HEK293T (cell line): ENCODE data around the gene ASIC3.

Experiments used
- CTCF ChIA-PET: fragments of 350-600 bp; formaldehyde crosslinking; extraction: SDS; loops from one replicate; lab custom pipeline; 2021; ENCODE audit warnings: antibody characterized with exemption, inconsistent platforms; lab: Yijun Ruan, JAX
- POLR2A ChIA-PET: fragments of 350-600 bp; formaldehyde crosslinking; extraction: SDS; loops from one replicate; lab custom pipeline; 2020; ENCODE audit warnings: antibody characterized with exemption, inconsistent platforms; lab: Yijun Ruan, JAX
- DNase-seq: peaks from one replicate; pipeline ENCODE4 v3.0.0; 2012; ENCODE audit warnings: mixed read lengths; ENCODE audit errors: extremely low spot score
- ARNT ChIP-seq: fragments of 450-650 bp; IDR thresholded peaks from 2 replicates; pipeline ENCODE4 v1.6.1; 2017; ENCODE audit warnings: mild to moderate bottlenecking
- BHLHE40 ChIP-seq: fragments of 450-650 bp; IDR thresholded peaks from 2 replicates; pipeline ENCODE4 v1.6.1; 2016; ENCODE audit warnings: mild to moderate bottlenecking, moderate library complexity, borderline replicate concordance
- CTBP1 ChIP-seq: fragments of 450-650 bp; IDR thresholded peaks from 2 replicates; pipeline ENCODE4 v1.6.1; 2016; ENCODE audit warnings: borderline replicate concordance
- ELF4 ChIP-seq: fragments of 450-650 bp; IDR thresholded peaks from 2 replicates; pipeline ENCODE4 v1.6.1; 2017; ENCODE audit warnings: antibody characterized with exemption
- FOXA1 ChIP-seq: fragments of 450-650 bp; IDR thresholded peaks from 2 replicates; pipeline ENCODE4 v1.6.1; 2016; ENCODE audit warnings: mild to moderate bottlenecking
- FOXK2 ChIP-seq: fragments of 450-650 bp; IDR thresholded peaks from 2 replicates; pipeline ENCODE4 v1.6.1; 2016; ENCODE audit warnings: mild to moderate bottlenecking
- FOXM1 ChIP-seq: fragments of 450-650 bp; IDR thresholded peaks from 2 replicates; pipeline ENCODE4 v1.6.1; 2017; ENCODE audit warnings: mild to moderate bottlenecking, borderline replicate concordance
- HDGF ChIP-seq: fragments of 450-650 bp; IDR thresholded peaks from 2 replicates; pipeline ENCODE4 v1.6.1; 2017; ENCODE audit warnings: antibody characterized with exemption, borderline replicate concordance
- L3MBTL2 ChIP-seq: fragments of 450-650 bp; conservative IDR thresholded peaks from 2 replicates; pipeline ENCODE4 v1.6.1; 2016; ENCODE audit warnings: mild to moderate bottlenecking
- LEF1 ChIP-seq: fragments of 450-650 bp; IDR thresholded peaks from 2 replicates; pipeline ENCODE4 v1.6.1; 2017; ENCODE audit warnings: mild to moderate bottlenecking, borderline replicate concordance
- NFRKB ChIP-seq: fragments of 450-650 bp; IDR thresholded peaks from 2 replicates; pipeline ENCODE4 v1.6.1; 2016; ENCODE audit warnings: mild to moderate bottlenecking, moderate library complexity
- PKNOX1 ChIP-seq: fragments of 450-650 bp; IDR thresholded peaks from 2 replicates; pipeline ENCODE4 v1.6.1; 2016
- SP1 ChIP-seq: fragments of 450-650 bp; IDR thresholded peaks from 2 replicates; pipeline ENCODE4 v1.6.1; 2017
- SUZ12 ChIP-seq: fragments of 450-650 bp; IDR thresholded peaks from 2 replicates; pipeline ENCODE4 v1.6.1; 2016; ENCODE audit warnings: mild to moderate bottlenecking
- TARDBP ChIP-seq: fragments of 450-650 bp; IDR thresholded peaks from 2 replicates; pipeline ENCODE4 v1.6.1; 2016
- ZNF384 ChIP-seq: fragments of 450-650 bp; IDR thresholded peaks from 2 replicates; pipeline ENCODE4 v1.6.1; 2016

ASIC3 gene

GRCh38 chr7:151051108-151051507, 2.8 kb downstream of the ASIC3 start:
- no peak for DNase-seq
- TF ChIP-seq LEF1 (no peak), PKNOX1 (no peak), NFRKB (no peak), TARDBP (no peak), BHLHE40 (no peak), FOXA1 (no peak), ELF4 (no peak), FOXK2 (no peak), FOXM1 (no peak), CTBP1 (no peak), ARNT (no peak), SP1 (no peak), SUZ12 (no peak), ZNF384 (no peak), HDGF (no peak), L3MBTL2 (no peak)
- CTCF ChIA-PET: no interaction called here
- POLR2A ChIA-PET: interaction anchor here (1.0 kb wide), 2 partner anchors 8 to 23 kb away, joined by 3 to 4 read pairs; partner anchors contain the start of genes ABCB8 and SLC4A2

DNA sequence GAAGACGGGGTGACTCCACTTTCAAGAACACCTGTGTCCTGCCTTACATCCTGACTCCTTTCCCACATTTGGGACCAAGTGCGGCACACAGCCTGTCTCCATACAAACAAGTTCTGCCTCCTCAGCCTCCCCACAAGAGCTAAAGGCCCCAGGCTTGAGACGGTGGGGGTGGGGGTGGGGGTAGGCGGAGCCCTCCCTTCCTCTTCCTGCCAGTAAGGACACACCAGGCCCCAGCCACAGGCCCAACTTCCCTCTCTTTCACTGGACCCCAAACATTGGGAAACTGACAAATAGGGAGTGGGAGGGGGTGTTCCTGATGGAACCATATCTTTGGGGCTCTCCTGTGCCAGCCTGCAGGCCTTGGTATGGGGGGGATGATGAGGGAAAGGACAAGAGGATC, 4.8 kb downstream of the ASIC3 start:
- CTCF ChIA-PET: no interaction called here
- no peak for DNase-seq
- POLR2A ChIA-PET: interaction anchor here (1.4 kb wide), 1 partner anchor 28 kb away, joined by 5 read pairs; the partner anchor contains the start of gene FASTK
- no peak for TF ChIP-seq FOXA1
- no peak for TF ChIP-seq ARNT
- no peak for TF ChIP-seq PKNOX1
- no peak for TF ChIP-seq LEF1
- no peak for TF ChIP-seq TARDBP
- TF ChIP-seq FOXM1: no peak
- TF ChIP-seq HDGF: no peak
- no peak for TF ChIP-seq ELF4
- no peak for TF ChIP-seq NFRKB

DNA sequence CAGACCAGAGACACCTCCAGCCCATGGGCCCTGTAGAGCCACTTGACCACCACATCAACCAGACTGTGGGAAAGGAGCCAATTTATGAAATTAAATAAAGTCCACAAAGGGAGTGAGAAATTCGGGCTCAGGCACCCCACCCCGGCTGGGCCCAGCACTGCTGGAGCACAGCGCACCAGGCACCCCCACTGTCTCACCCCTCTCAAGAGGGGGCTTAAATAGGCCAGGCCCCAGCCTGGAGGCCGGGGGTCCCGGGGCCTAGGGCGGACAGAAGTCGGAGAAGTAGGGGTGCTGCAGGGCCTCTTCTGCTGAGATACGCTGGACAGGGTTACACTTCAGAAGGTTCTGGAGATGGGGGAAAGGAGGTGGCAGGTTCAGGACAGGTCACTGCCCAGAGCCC, 5.4 kb downstream of the ASIC3 start:
- no peak for TF ChIP-seq BHLHE40
- TF ChIP-seq ZNF384: no peak
- TF ChIP-seq NFRKB: no peak
- TF ChIP-seq CTBP1: no peak
- no peak for TF ChIP-seq ELF4
- no peak for TF ChIP-seq LEF1
- TF ChIP-seq ARNT: no peak
- no peak for TF ChIP-seq PKNOX1
- TF ChIP-seq TARDBP: no peak
- no peak for TF ChIP-seq FOXK2
- no peak for TF ChIP-seq HDGF
- no peak for TF ChIP-seq SP1
- no peak for TF ChIP-seq FOXM1
- no peak for TF ChIP-seq L3MBTL2
- no peak for TF ChIP-seq FOXA1
- POLR2A ChIA-PET: interaction anchor here (1.2 kb wide), 1 partner anchor 27 kb away, joined by 5 read pairs; the partner anchor contains the start of gene FASTK
- CTCF ChIA-PET: no interaction called here
- no peak for DNase-seq

GRCh38 chr7:151056283-151056665, 7.9 kb downstream of the ASIC3 start:
- CTCF ChIA-PET: no interaction called here
- DNase-seq: no peak
- POLR2A ChIA-PET: interaction anchor here (1.1 to 1.8 kb wide), 2 partner anchors 11 to 20 kb away, joined by 3 to 6 read pairs; no protein-coding TSS in a partner anchor
- no peak for TF ChIP-seq CTBP1
- no peak for TF ChIP-seq ARNT
- no peak for TF ChIP-seq FOXM1
- TF ChIP-seq BHLHE40: no peak
- TF ChIP-seq SP1: no peak
- no peak for TF ChIP-seq HDGF
- no peak for TF ChIP-seq NFRKB
- no peak for TF ChIP-seq SUZ12
- no peak for TF ChIP-seq L3MBTL2

DNA sequence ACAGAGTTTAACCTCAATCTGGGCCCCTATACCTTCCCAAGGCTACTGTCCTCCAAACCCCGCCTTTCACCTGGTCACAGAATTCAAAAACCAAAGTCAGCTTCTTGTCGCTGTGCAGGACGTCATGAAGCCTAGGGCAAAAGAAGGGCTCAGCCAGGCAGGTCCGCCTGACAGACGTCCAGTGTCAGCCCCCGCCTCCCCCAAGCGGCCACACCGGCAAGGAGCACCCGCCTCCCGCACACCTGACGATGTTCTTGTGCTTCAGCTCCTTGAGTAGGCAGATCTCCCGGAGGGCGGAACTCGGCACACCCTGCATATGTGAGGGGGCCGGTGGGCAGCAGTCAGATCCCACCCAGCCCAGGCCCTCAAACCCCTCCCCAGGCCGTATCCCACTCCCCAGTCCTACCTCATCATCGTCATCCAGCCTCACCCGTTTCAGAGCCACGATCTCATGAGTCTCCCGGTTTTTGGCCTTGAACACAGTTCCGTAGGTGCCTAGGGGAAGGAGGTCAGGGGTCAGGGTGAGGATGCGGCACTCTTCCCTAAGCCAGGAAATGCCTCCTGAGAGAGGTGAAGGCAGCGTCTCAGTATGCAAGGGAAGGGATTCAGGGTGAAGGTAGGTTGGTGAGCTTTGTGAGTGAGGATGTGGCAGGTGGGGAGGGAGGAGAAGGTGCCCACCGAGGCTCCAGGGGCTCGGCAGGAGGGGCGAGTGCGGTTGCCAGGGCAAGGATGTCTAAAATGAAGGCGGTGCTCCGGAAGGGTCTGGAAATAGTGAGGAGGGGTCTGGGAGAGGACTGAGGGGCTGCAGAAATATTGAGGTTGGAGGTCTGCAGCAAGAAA, 8.6 kb downstream of the ASIC3 start:
- TF ChIP-seq FOXK2 (no peak), FOXM1 (no peak), ELF4 (no peak), SP1 (no peak), CTBP1 (no peak), NFRKB (no peak), TARDBP (no peak), HDGF (no peak)
- POLR2A ChIA-PET: interaction anchor here (1.0 to 4.3 kb wide), 5 partner anchors 21 to 77 kb away, joined by 3 to 38 read pairs (median 14); partner anchors contain the start of genes ABCB8 and FASTK
- CTCF ChIA-PET: no interaction called here
- DNase-seq: no peak

DNA sequence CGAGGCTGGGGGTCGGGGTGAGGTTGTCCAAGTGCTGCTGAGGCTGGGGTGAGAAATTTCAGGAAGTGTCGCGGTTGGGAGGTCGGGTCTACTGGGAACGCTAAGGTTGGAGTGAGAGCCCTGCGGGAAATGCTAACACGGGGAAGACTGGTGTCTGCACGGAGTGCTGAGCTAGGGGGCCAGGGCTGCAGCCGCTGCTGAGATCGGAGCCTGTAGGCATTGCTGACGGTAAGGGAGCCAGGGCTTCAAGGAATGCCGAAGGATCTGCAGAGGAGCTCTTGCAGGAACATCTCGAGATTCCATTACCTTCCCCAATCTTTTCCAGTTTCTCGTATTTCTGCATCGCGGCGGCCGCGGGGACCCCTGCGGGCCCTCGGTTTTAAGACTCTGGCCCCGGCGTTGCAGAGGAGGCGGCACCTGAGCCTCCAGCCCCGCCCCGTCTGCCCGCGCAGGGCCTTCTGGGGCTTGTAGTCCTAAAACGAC, 9.2 kb downstream of the ASIC3 start, which contains the start of gene CDK5:
Gene CDK5, minus strand, starts transcription at position 392 of the 483 bp plus-strand sequence. Its CDS starts 49 bp downstream, at position 343.
- DNase-seq: peak; percentile 78
- TF ChIP-seq SUZ12: no peak
- TF ChIP-seq ELF4: no peak
- no peak for TF ChIP-seq LEF1
- no peak for TF ChIP-seq L3MBTL2
- no peak for TF ChIP-seq PKNOX1
- TF ChIP-seq NFRKB: no peak
- TF ChIP-seq HDGF: no peak
- TF ChIP-seq FOXK2: no peak
- no peak for TF ChIP-seq SP1
- no peak for TF ChIP-seq FOXM1
- no peak for TF ChIP-seq TARDBP
- ChIA-PET POLR2A (interaction anchor here (1.0 to 4.3 kb wide), 6 partner anchors 20 to 77 kb away, joined by 3 to 38 read pairs (median 12); partner anchors contain the start of genes ABCB8, FASTK and TMUB1), CTCF (no interaction called here)
